OCI-LY7 (cell line): ENCODE measurements around the gene SPEM2. TPM values are rescaled to one million over a fixed set of nuclear protein-coding genes. Genes with fewer than 3 reads are reported as not detected.

Experiments used
- BruUV-seq: library from RNA; stranded (reverse); fragments of 400-500 nt; replicated peaks from 2 replicates; lab custom pipeline; 2021; lab: Mats Ljungman, UMichigan
- CTCF ChIA-PET: fragments of 300-600 bp; sonication (Branson Sonifier 250); formaldehyde crosslinking; loops from one replicate; lab custom pipeline; 2022; ENCODE audit warnings: antibody characterized with exemption; ENCODE audit not compliant: unreplicated experiment; lab: Charles Lee
- POLR2A ChIA-PET: fragments of 300-600 bp; sonication (Branson Sonifier 250); formaldehyde crosslinking; loops from one replicate; lab custom pipeline; 2022; ENCODE audit warnings: antibody characterized with exemption; lab: Charles Lee
- DNase-seq: peaks from one replicate; pipeline ENCODE4 v3.0.0-alpha.2; 2015; ENCODE audit warnings: low spot score
- H2AFZ ChIP-seq: fragments of 200-600 bp; sonication (generic), shearing (Covaris generic); 2 replicates; pipeline ENCODE4 v1.6.1; 2014; ENCODE audit warnings: mild to moderate bottlenecking, antibody characterized with exemption, low read length, moderate library complexity
- H3K27ac ChIP-seq: fragments of 200-600 bp; sonication (generic); 2 replicates; pipeline ENCODE4 v1.5.1; 2014; ENCODE audit warnings: mixed run types, low read depth, mild to moderate bottlenecking, moderate library complexity, low read length, inconsistent platforms; ENCODE audit not compliant: poor library complexity, severe bottlenecking
- H3K36me3 ChIP-seq: fragments of 200-600 bp; sonication (generic); 2 replicates; pipeline ENCODE4 v1.6.1; 2014; ENCODE audit warnings: mild to moderate bottlenecking, antibody characterized with exemption, low read length, moderate library complexity, mixed read lengths; ENCODE audit not compliant: insufficient read depth
- H3K4me1 ChIP-seq: fragments of 200-600 bp; sonication (generic); 2 replicates; pipeline ENCODE4 v1.5.1; 2014; ENCODE audit warnings: mild to moderate bottlenecking, low read length; ENCODE audit not compliant: insufficient read depth, poor library complexity, severe bottlenecking
- H3K4me2 ChIP-seq: fragments of 200-600 bp; sonication (generic); 2 replicates; pipeline ENCODE4 v1.6.1; 2014; ENCODE audit warnings: mild to moderate bottlenecking, low read length
- H3K4me3 ChIP-seq: fragments of 200-600 bp; sonication (generic); 2 replicates; pipeline ENCODE4 v1.5.1; 2014; ENCODE audit warnings: mild to moderate bottlenecking, low read depth, low read length; ENCODE audit not compliant: poor library complexity, severe bottlenecking
- H3K79me2 ChIP-seq: fragments of 200-600 bp; sonication (generic); 2 replicates; pipeline ENCODE4 v1.6.1; 2016; ENCODE audit warnings: low read depth, mild to moderate bottlenecking, low read length, moderate library complexity, mixed read lengths; ENCODE audit not compliant: insufficient read depth
- H3K9me2 ChIP-seq: fragments of 200-600 bp; sonication (generic); 2 replicates; pipeline ENCODE4 v1.6.1; 2016; ENCODE audit warnings: mild to moderate bottlenecking, low read length, mixed read lengths; ENCODE audit not compliant: insufficient read depth
- H3K9me3 ChIP-seq: fragments of 200-600 bp; sonication (generic); 2 replicates; pipeline ENCODE4 v1.6.1; 2014; ENCODE audit warnings: mild to moderate bottlenecking, mixed run types, low read length, mixed read lengths
- H4K20me1 ChIP-seq: fragments of 200-600 bp; sonication (generic); 2 replicates; pipeline ENCODE4 v1.6.1; 2014; ENCODE audit warnings: mild to moderate bottlenecking, antibody characterized with exemption, low read length, moderate library complexity, mixed read lengths; ENCODE audit not compliant: insufficient read depth
- CTCF ChIP-seq: fragments of 200-600 bp; sonication (generic); conservative IDR thresholded peaks from 2 replicates; pipeline ENCODE4 v1.5.1; 2014; ENCODE audit warnings: mild to moderate bottlenecking, antibody characterized with exemption, low read length, moderate library complexity, mixed read lengths
- EZH2phosphoT487 ChIP-seq: fragments of 200-600 bp; sonication (generic); IDR thresholded peaks from 2 replicates; pipeline ENCODE4 v1.6.1; 2018; ENCODE audit warnings: low read depth, borderline replicate concordance, mild to moderate bottlenecking, mixed run types, antibody characterized with exemption, low read length, moderate library complexity, mixed read lengths
- intact Hi-C: fragments of 100-400 bp; cut with micrococcal nuclease; formaldehyde crosslinking; loops from one replicate; pipeline ENCODE4 v1.10.0; 2022; ENCODE audit not compliant: unreplicated experiment
- total RNA-seq, 2 experiments: library from RNA; depleted of rRNA in 1 of 2; stranded (reverse); fragments of >200 nt in 1 of 2; shearing (Covaris generic) in 1 of 2; gene quantifications; 2 replicates each; pipeline ENCODE4 v1.2.3, GENCODE V29; 2014 to 2022

The SPEM2 gene
- total RNA-seq, 2 experiments from 2014 or later, result not detected

- H3K9me3 ChIP-seq, result no peaks in the 10 kb centered on the region
- no peak overlapping the region for H3K4me3 ChIP-seq
- H3K36me3 ChIP-seq, result no peaks in the 10 kb centered on the region
- no peak overlapping the region for H3K4me2 ChIP-seq
- H4K20me1 ChIP-seq, result no peaks in the 10 kb centered on the region
- H3K27ac ChIP-seq, result no peak overlapping the region
- POLR2A ChIA-PET, result interaction anchor here (0.7 to 0.8 kb wide), 2 partner anchors 75 to 129 kb away, joined by 4 to 6 read pairs; no protein-coding TSS in a partner anchor
- intact Hi-C loops, result no loop called here
- no peak overlapping the region for H2AFZ ChIP-seq
- H3K4me1 ChIP-seq, result no peaks in the 10 kb centered on the region
- no peak for TF ChIP-seq EZH2phosphoT487
- TF ChIP-seq CTCF, result no peak
- H3K79me2 ChIP-seq, result no peaks in the 10 kb centered on the region
- no peak for DNase-seq
- BruUV-seq, result no TSS peak
- no peaks in the 10 kb centered on the region for H3K9me2 ChIP-seq
- CTCF ChIA-PET, result interaction anchor here (0.5 kb wide), 1 partner anchor 291 kb away, joined by 3 read pairs; no protein-coding TSS in a partner anchor
Measured at GRCh38 chr17:7423679-7424078, 1.7 kb upstream of the SPEM2 start.

GRCh38 chr17:7425756-7426155, 340 bp downstream of the SPEM2 start:
- Histone ChIP-seq H3K4me2 (no peak overlapping the region), H4K20me1 (no peaks in the 10 kb centered on the region), H3K36me3 (no peaks in the 10 kb centered on the region), H2AFZ (no peak overlapping the region), H3K4me1 (no peaks in the 10 kb centered on the region), H3K9me2 (no peaks in the 10 kb centered on the region), H3K4me3 (no peak overlapping the region), H3K9me3 (no peaks in the 10 kb centered on the region), H3K27ac (no peak overlapping the region), H3K79me2 (no peaks in the 10 kb centered on the region)
- ChIA-PET CTCF (no interaction called here), POLR2A (no interaction called here)
- TF ChIP-seq CTCF, result no peak
- no peak for TF ChIP-seq EZH2phosphoT487
- intact Hi-C loops, result no loop called here
- no TSS peak for BruUV-seq
- DNase-seq, result no peak

- Histone ChIP-seq H3K79me2 (no peaks in the 10 kb centered on the region), H3K4me2 (no peak overlapping the region), H2AFZ (no peak overlapping the region), H3K27ac (no peak overlapping the region), H3K4me1 (no peaks in the 10 kb centered on the region), H3K9me3 (no peaks in the 10 kb centered on the region), H4K20me1 (no peaks in the 10 kb centered on the region), H3K36me3 (no peaks in the 10 kb centered on the region), H3K4me3 (no peak overlapping the region), H3K9me2 (no peaks in the 10 kb centered on the region)
- CTCF ChIA-PET, result no interaction called here
- BruUV-seq, result no TSS peak
- intact Hi-C loops, result no loop called here
- DNase-seq, result no peak
- no peak for TF ChIP-seq EZH2phosphoT487
- no peak for TF ChIP-seq CTCF
- POLR2A ChIA-PET, result no interaction called here
Measured at GRCh38 chr17:7426203-7426863, 917 bp downstream of the SPEM2 start.
